AG04450 (cell line): ENCODE measurements around the gene ATP2B2. TPM values are rescaled to one million over a fixed set of nuclear protein-coding genes. Genes with fewer than 3 reads are reported as not detected.
A peak's percentile ranks its signal among the peaks of the same experiment; 100 is the strongest.

Experiments
- CTCF ChIA-PET: fragments of 300-600, 350-600 bp; formaldehyde crosslinking; extraction: SDS; loops from one replicate; lab custom pipeline; 2022; ENCODE audit warnings: antibody characterized with exemption, inconsistent platforms; lab: Charles Lee
- POLR2A ChIA-PET: fragments of 350-600 bp; formaldehyde crosslinking; extraction: SDS; loops from one replicate; lab custom pipeline; 2021; ENCODE audit warnings: antibody characterized with exemption, inconsistent platforms; lab: Yijun Ruan, JAX
- DNase-seq: peaks from one replicate; pipeline ENCODE4 v3.0.0-alpha.2; 2011; ENCODE audit warnings: low read depth, low spot score
- H3K27ac ChIP-seq: one replicate; pipeline ENCODE4 v1.5.1; 2012; ENCODE audit warnings: low read depth, low read length, control low read depth
- H3K27me3 ChIP-seq: one replicate; pipeline ENCODE4 v1.6.0; 2012; ENCODE audit warnings: low read length; ENCODE audit not compliant: control insufficient read depth, insufficient read depth
- H3K4me3 ChIP-seq: 2 replicates; pipeline ENCODE4 v1.5.1; 2011; ENCODE audit warnings: mild to moderate bottlenecking, low read depth, low read length, control low read depth
- H3K9me3 ChIP-seq: 2 replicates; pipeline ENCODE4 v1.5.1; 2012; ENCODE audit warnings: low read length; ENCODE audit not compliant: control insufficient read depth, insufficient read depth
- polyA plus RNA-seq: library from polyadenylated mRNA; depleted of rRNA; stranded (reverse); fragments of >200 nt; gene quantifications from 2 replicates; pipeline ENCODE4 v1.2.3, GENCODE V29; 2011
- TF ChIP-seq, protein P1 (sequence below): IDR thresholded peaks from 2 replicates; pipeline ENCODE4 v1.5.1; 2011; ENCODE audit warnings: low read depth, low read length, control low read depth, inconsistent platforms

Gene ATP2B2
- polyA plus RNA-seq, 1 experiment = 0.01 TPM

DNA sequence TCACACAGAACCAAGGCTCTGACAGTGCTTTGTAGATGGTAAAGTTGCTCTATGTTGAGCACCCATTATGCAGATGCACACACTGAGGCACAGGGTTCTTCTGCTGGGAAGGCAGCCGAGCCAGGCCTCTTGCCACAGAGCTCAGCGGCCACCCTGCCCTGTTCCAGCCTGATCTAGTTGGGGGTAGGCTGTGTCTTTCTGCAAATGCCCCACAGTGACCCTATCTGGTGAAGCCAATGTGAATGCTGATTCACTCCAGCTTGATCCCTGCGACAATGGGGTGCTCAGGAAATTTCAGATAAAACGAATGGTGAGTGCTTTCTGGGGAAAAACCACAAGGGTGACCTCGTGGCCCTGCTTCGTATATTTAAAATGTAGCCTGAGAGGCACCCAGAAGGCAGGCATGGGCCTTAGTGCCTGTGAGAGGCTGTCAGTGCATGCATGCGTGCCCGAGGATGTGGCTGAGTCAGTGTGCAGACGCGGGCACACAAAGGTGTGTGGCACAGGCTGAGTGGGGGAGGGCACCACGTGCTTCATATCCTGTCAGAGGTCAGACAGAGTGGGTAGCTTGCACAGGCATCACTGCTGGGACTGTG lies 85.7 kb downstream of the ATP2B2 start:
- TF ChIP-seq, protein P1, sequence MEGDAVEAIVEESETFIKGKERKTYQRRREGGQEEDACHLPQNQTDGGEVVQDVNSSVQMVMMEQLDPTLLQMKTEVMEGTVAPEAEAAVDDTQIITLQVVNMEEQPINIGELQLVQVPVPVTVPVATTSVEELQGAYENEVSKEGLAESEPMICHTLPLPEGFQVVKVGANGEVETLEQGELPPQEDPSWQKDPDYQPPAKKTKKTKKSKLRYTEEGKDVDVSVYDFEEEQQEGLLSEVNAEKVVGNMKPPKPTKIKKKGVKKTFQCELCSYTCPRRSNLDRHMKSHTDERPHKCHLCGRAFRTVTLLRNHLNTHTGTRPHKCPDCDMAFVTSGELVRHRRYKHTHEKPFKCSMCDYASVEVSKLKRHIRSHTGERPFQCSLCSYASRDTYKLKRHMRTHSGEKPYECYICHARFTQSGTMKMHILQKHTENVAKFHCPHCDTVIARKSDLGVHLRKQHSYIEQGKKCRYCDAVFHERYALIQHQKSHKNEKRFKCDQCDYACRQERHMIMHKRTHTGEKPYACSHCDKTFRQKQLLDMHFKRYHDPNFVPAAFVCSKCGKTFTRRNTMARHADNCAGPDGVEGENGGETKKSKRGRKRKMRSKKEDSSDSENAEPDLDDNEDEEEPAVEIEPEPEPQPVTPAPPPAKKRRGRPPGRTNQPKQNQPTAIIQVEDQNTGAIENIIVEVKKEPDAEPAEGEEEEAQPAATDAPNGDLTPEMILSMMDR = no peak
- peaks cover 42% of the 10 kb centered on the region for H3K27me3 ChIP-seq
- ChIA-PET POLR2A (no interaction called here), CTCF (interaction anchor here (2.7 kb wide), 1 partner anchor 319 kb away, joined by 12 read pairs; no protein-coding TSS in a partner anchor)
- no peaks in the 10 kb centered on the region; the same call in 1 of the 2 replicates for H3K9me3 ChIP-seq
- DNase-seq = no peak
- no peak overlapping the region for H3K27ac ChIP-seq
- H3K4me3 ChIP-seq = no peak overlapping the region

DNA sequence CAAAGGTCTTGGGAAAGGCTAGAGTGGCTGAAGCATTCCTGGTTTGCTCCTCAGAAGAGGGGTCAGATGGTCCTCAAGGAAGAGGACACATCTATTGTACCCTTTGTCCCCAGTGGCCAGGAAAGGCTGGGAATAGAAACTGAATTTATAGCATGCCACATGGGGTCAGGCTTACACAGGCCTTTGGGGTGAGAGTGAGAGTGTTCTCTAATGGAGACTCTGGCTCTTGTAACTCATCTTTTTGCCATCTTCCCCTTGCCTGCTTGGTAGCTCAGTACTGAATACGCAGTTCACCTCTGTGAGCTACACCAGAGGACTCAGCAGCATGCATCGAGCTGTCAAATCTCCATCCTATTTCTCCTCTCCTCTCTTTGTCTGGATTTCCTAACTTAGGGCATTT lies 87.5 kb downstream of the ATP2B2 start:
- TF ChIP-seq, protein P1 = peak; percentile 37; the same call in 1 of the 2 replicates
- POLR2A ChIA-PET = no interaction called here
- Histone ChIP-seq H3K9me3 (no peaks in the 10 kb centered on the region; the same call in 1 of the 2 replicates), H3K27me3 (peaks cover 46% of the 10 kb centered on the region), H3K27ac (no peak overlapping the region), H3K4me3 (no peak overlapping the region)
- CTCF ChIA-PET = interaction anchor here (0.8 to 2.7 kb wide), 2 partner anchors 18 to 321 kb away, joined by 3 to 12 read pairs; no protein-coding TSS in a partner anchor
- no peak for DNase-seq

GRCh38 chr3:10416730-10417300 lies 88.6 kb downstream of the ATP2B2 start:
- no peak overlapping the region for H3K4me3 ChIP-seq
- DNase-seq = no peak
- no peaks in the 10 kb centered on the region; the same call in 1 of the 2 replicates for H3K9me3 ChIP-seq
- POLR2A ChIA-PET = no interaction called here
- CTCF ChIA-PET = no interaction called here
- peaks cover 42% of the 10 kb centered on the region for H3K27me3 ChIP-seq
- TF ChIP-seq, protein P1 = no peak
- H3K27ac ChIP-seq = no peak overlapping the region

GRCh38 chr3:10413041-10413440 lies 92.3 kb downstream of the ATP2B2 start:
- TF ChIP-seq, protein P1 = no peak
- peaks cover 36% of the 10 kb centered on the region for H3K27me3 ChIP-seq
- H3K27ac ChIP-seq = no peak overlapping the region
- no peak for DNase-seq
- no peaks in the 10 kb centered on the region; the same call in 1 of the 2 replicates for H3K9me3 ChIP-seq
- H3K4me3 ChIP-seq = no peak overlapping the region
- ChIA-PET CTCF (interaction anchor here (1.2 kb wide), 1 partner anchor 325 kb away, joined by 5 read pairs; no protein-coding TSS in a partner anchor), POLR2A (no interaction called here)
